ENCODE measurements around the gene GP9.
A peak's percentile ranks its signal among the peaks of the same experiment; 100 is the strongest.

Gene GP9

GRCh38 chr3:129022114-129023007 is 38.2 kb upstream of the GP9 start:
- no peak for DNase-seq (ENCODE audit: low spot score)
- TF ChIP-seq CTCF (IDR thresholded peaks at IDR 0.05; ENCODE audit: extremely low read depth, missing control alignments) = no peak

GRCh38 chr3:129023008-129023358 is 37.6 kb upstream of the GP9 start:
- TF ChIP-seq CTCF (IDR thresholded peaks at IDR 0.05; ENCODE audit: extremely low read depth, missing control alignments) = no peak
- DNase-seq (ENCODE audit: low spot score) = no peak

GRCh38 chr3:129023909-129024308 is 36.7 kb upstream of the GP9 start:
- no peak for DNase-seq (ENCODE audit: low spot score)
- TF ChIP-seq CTCF (IDR thresholded peaks at IDR 0.05; ENCODE audit: extremely low read depth, missing control alignments) = no peak

GRCh38 chr3:129025108-129025507 is 35.5 kb upstream of the GP9 start:
- TF ChIP-seq CTCF (IDR thresholded peaks at IDR 0.05; ENCODE audit: extremely low read depth, missing control alignments) = no peak
- no peak for DNase-seq (ENCODE audit: low spot score)

- DNase-seq (ENCODE audit: low spot score) = no peak
- TF ChIP-seq CTCF (IDR thresholded peaks at IDR 0.05; ENCODE audit: extremely low read depth, missing control alignments) = no peak
These were observed 34.7 kb upstream of the GP9 start for GRCh38 chr3:129025691-129026435.

- peak; percentile 84 for TF ChIP-seq CTCF (IDR thresholded peaks at IDR 0.05; ENCODE audit: extremely low read depth, missing control alignments)
- peak; percentile 98 for DNase-seq (ENCODE audit: low spot score)
These were observed 33.6 kb upstream of the GP9 start for GRCh38 chr3:129026728-129027543.

Measured in GM20000 (cell line).